Caco-2 (cell line): ENCODE measurements around the gene CFAP221. TPM values are rescaled to one million over a fixed set of nuclear protein-coding genes. Genes with fewer than 3 reads are reported as not detected.

ENCODE experiments used
- BruUV-seq: library from RNA; stranded (reverse); fragments of 400-500 nt; replicated peaks from 2 replicates; lab custom pipeline; 2021; lab: Mats Ljungman, UMichigan
- CTCF ChIA-PET: fragments of 300-600 bp; sonication (Branson Sonifier 250); formaldehyde crosslinking; loops from one replicate; lab custom pipeline; 2022; ENCODE audit warnings: antibody characterized with exemption; lab: Charles Lee
- POLR2A ChIA-PET: fragments of 300-600 bp; sonication (Branson Sonifier 250); formaldehyde crosslinking; loops from one replicate; lab custom pipeline; 2022; ENCODE audit warnings: antibody characterized with exemption; lab: Charles Lee
- DNase-seq, 2 experiments: peaks; one replicate each; pipeline versions ENCODE4 v3.0.0 to v3.0.0-alpha.2; 2020 to 2022
- H3K27me3 ChIP-seq: replicated peaks from 2 replicates; pipeline ENCODE4 v1.6.0; 2011; ENCODE audit warnings: low read length; ENCODE audit not compliant: control insufficient read depth, insufficient read depth
- H3K36me3 ChIP-seq: 2 replicates; pipeline ENCODE4 v1.5.1; 2011; ENCODE audit warnings: low read length; ENCODE audit not compliant: control insufficient read depth, insufficient read depth
- H3K4me1 ChIP-seq: fragments of 250-450 bp; sonication (Bioruptor Pico); 2 replicates; pipeline ENCODE4 v1.5.1; 2020; ENCODE audit warnings: mild to moderate bottlenecking
- H3K4me3 ChIP-seq: 2 replicates; pipeline ENCODE4 v1.5.1; 2011; ENCODE audit warnings: low read depth, mild to moderate bottlenecking, control low read depth, low read length
- H3K9me3 ChIP-seq: fragments of 250-450 bp; sonication (Bioruptor Pico); 2 replicates; pipeline ENCODE4 v1.5.1; 2020; ENCODE audit warnings: mild to moderate bottlenecking, moderate library complexity
- H3K27ac Mint-ChIP-seq: one replicate; pipeline ENCODE4 v1.8.0; 2022; ENCODE audit warnings: mixed read lengths; ENCODE audit not compliant: unreplicated experiment
- H3K27me3 Mint-ChIP-seq: one replicate; pipeline ENCODE4 v1.8.0; 2022; ENCODE audit warnings: mixed read lengths; ENCODE audit not compliant: insufficient read depth, unreplicated experiment
- H3K36me3 Mint-ChIP-seq: one replicate; pipeline ENCODE4 v1.8.0; 2022; ENCODE audit warnings: mild to moderate bottlenecking, mixed read lengths; ENCODE audit not compliant: insufficient read depth, unreplicated experiment
- H3K4me1 Mint-ChIP-seq: one replicate; pipeline ENCODE4 v1.8.0; 2022; ENCODE audit warnings: low read depth, mixed read lengths; ENCODE audit not compliant: unreplicated experiment
- H3K4me3 Mint-ChIP-seq: one replicate; pipeline ENCODE4 v1.8.0; 2022; ENCODE audit warnings: mild to moderate bottlenecking, moderate library complexity, mixed read lengths; ENCODE audit not compliant: unreplicated experiment
- H3K9me3 Mint-ChIP-seq: one replicate; pipeline ENCODE4 v1.8.0; 2022; ENCODE audit warnings: mixed read lengths; ENCODE audit not compliant: unreplicated experiment
- CTCF ChIP-seq, 2 experiments: fragments of 200-600 bp in 1 of 2; IDR thresholded peaks; 1 replicate in 1 of 2; 2 replicates in 1 of 2; pipeline versions ENCODE4 v1.5.1 to v1.8.0; 2011 to 2022; ENCODE audit warnings: antibody characterized with exemption in 1 of 2, control low read depth in 1 of 2, inconsistent platforms in 1 of 2, low read depth in 1 of 2, low read length in 1 of 2, mild to moderate bottlenecking in 1 of 2, moderate library complexity in 1 of 2; ENCODE audit not compliant: insufficient read depth in 1 of 2, severe bottlenecking in 1 of 2, unreplicated experiment in 1 of 2
- intact Hi-C: fragments of 100-400 bp; cut with micrococcal nuclease; formaldehyde crosslinking; loops from one replicate; pipeline ENCODE4 v1.10.0; 2022; ENCODE audit not compliant: unreplicated experiment
- total RNA-seq: library from RNA; stranded (reverse); gene quantifications from 2 replicates; pipeline ENCODE4 v1.2.3, GENCODE V29; 2022

Gene CFAP221
- total RNA-seq, 1 experiment from 2014 or later, result not detected

- Mint-ChIP-seq H3K27ac (no peak overlapping the region), H3K4me1 (no peaks in the 10 kb centered on the region), H3K36me3 (no peaks in the 10 kb centered on the region), H3K9me3 (no peaks in the 10 kb centered on the region), H3K27me3 (peaks cover 8% of the 10 kb centered on the region), H3K4me3 (no peak overlapping the region)
- DNase-seq, result no peak
- Histone ChIP-seq H3K4me1 (no peaks in the 10 kb centered on the region), H3K4me3 (no peak overlapping the region), H3K27me3 (no peaks in the 10 kb centered on the region), H3K36me3 (no peaks in the 10 kb centered on the region), H3K9me3 (no peaks in the 10 kb centered on the region)
- ChIA-PET CTCF (no interaction called here), POLR2A (no interaction called here)
- intact Hi-C loops, result no loop called here
- no peak for TF ChIP-seq CTCF (IDR thresholded peaks at IDR 0.05; ENCODE audit: insufficient read depth in 1 of 2, low read depth in 1 of 2, low read length in 1 of 2, severe bottlenecking in 1 of 2, unreplicated experiment in 1 of 2)
- BruUV-seq, result no TSS peak
Measured at GRCh38 chr2:119671016-119671415, 126.8 kb downstream of the CFAP221 start.

GRCh38 chr2:119671752-119672151, 127.5 kb downstream of the CFAP221 start:
- H3K9me3 ChIP-seq, result no peaks in the 10 kb centered on the region
- no peaks in the 10 kb centered on the region for H3K36me3 ChIP-seq
- no peak overlapping the region for H3K4me3 Mint-ChIP-seq
- H3K27me3 Mint-ChIP-seq, result peaks cover 2% of the 10 kb centered on the region
- ChIA-PET POLR2A (no interaction called here), CTCF (no interaction called here)
- H3K4me1 Mint-ChIP-seq, result no peaks in the 10 kb centered on the region
- BruUV-seq, result no TSS peak
- H3K4me3 ChIP-seq, result no peak overlapping the region
- no peak for DNase-seq
- H3K36me3 Mint-ChIP-seq, result no peaks in the 10 kb centered on the region
- intact Hi-C loops, result no loop called here
- H3K27ac Mint-ChIP-seq, result no peak overlapping the region
- no peaks in the 10 kb centered on the region for H3K27me3 ChIP-seq
- H3K4me1 ChIP-seq, result no peaks in the 10 kb centered on the region
- no peak for TF ChIP-seq CTCF (IDR thresholded peaks at IDR 0.05; ENCODE audit: insufficient read depth in 1 of 2, low read depth in 1 of 2, low read length in 1 of 2, severe bottlenecking in 1 of 2, unreplicated experiment in 1 of 2)
- no peaks in the 10 kb centered on the region for H3K9me3 Mint-ChIP-seq

GRCh38 chr2:119672161-119672862, 128.1 kb downstream of the CFAP221 start:
- CTCF ChIA-PET, result no interaction called here
- no peak overlapping the region for H3K27ac Mint-ChIP-seq
- no peaks in the 10 kb centered on the region for H3K36me3 ChIP-seq
- no peaks in the 10 kb centered on the region for H3K4me1 Mint-ChIP-seq
- no peak for TF ChIP-seq CTCF (IDR thresholded peaks at IDR 0.05; ENCODE audit: insufficient read depth in 1 of 2, low read depth in 1 of 2, low read length in 1 of 2, severe bottlenecking in 1 of 2, unreplicated experiment in 1 of 2)
- no peaks in the 10 kb centered on the region for H3K36me3 Mint-ChIP-seq
- intact Hi-C loops, result no loop called here
- no peak for DNase-seq
- H3K4me3 ChIP-seq, result no peak overlapping the region
- peaks cover 2% of the 10 kb centered on the region for H3K27me3 Mint-ChIP-seq
- no TSS peak for BruUV-seq
- no peaks in the 10 kb centered on the region for H3K9me3 Mint-ChIP-seq
- no peaks in the 10 kb centered on the region for H3K9me3 ChIP-seq
- POLR2A ChIA-PET, result no interaction called here
- no peak overlapping the region for H3K4me3 Mint-ChIP-seq
- no peaks in the 10 kb centered on the region for H3K27me3 ChIP-seq
- H3K4me1 ChIP-seq, result no peaks in the 10 kb centered on the region
